HG03159 (cell line): ENCODE data around the gene EFCAB12.
A peak's percentile ranks its signal among the peaks of the same experiment; 100 is the strongest.
"Not testable (repeated sequence)": the region's sequence is repeated elsewhere in the genome, so short reads cannot be mapped to it uniquely, and the experiment has no call there.

ENCODE experiments used
- ATAC-seq: cut with Tn5 transposase; IDR thresholded peaks from one replicate; pipeline ENCODE4 v1.9.1; 2021; ENCODE audit warnings: mild to moderate bottlenecking, moderate library complexity; ENCODE audit not compliant: unreplicated experiment

Gene EFCAB12

DNA sequence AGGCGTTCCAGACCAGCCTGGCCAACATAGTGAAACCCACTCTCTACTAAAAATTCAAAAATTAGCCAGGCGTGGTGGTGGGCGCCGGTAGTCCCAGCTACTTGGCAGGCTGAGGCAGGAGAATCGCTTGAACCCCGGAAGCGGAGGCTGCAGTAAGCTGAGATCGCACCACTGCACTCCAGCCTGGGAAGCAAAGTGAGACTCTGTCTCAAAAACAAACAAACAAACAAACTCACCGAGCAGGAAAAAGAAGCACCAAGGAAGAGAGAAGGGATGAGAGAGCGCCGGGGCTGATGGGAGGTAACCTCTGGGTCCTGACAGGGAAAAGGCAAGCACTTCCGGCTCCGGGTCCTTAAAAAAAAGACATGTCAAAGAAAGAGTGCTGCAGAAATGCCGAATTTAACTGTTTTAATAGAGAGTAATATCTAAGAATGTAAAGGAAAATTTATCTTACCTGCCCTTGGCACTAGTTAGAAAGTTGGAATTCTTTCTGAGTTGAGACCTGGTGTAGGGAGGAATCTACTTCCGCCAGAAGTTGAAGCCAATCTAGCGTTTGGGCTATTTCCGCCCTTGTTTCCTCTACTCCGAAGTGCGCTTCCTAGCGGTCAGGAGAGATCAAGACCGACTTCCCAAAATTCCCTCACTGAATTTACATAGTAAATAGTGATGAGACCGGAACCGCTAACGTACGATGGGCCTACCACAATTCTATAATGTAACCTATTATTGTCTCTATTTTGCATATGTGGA is 29.1 kb downstream of the EFCAB12 start:
- peak; percentile 80 for ATAC-seq

DNA sequence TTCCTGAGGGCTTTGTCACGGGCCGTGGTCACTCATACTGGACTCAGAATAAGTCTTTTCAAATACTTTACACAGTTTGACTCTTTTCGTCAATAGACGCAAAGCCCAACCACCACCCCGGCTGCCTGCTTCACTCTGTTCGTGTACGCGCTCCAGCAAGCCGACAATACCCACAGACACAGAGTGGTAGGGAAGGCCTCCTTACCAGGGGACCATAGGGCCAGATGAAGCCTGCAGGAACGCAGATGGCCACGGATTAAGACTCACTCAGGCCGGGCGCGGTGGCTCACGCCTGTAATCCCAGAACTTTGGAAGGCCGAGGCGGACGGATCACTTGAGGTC is 29.7 kb downstream of the EFCAB12 start:
- peak; percentile 22 for ATAC-seq

DNA sequence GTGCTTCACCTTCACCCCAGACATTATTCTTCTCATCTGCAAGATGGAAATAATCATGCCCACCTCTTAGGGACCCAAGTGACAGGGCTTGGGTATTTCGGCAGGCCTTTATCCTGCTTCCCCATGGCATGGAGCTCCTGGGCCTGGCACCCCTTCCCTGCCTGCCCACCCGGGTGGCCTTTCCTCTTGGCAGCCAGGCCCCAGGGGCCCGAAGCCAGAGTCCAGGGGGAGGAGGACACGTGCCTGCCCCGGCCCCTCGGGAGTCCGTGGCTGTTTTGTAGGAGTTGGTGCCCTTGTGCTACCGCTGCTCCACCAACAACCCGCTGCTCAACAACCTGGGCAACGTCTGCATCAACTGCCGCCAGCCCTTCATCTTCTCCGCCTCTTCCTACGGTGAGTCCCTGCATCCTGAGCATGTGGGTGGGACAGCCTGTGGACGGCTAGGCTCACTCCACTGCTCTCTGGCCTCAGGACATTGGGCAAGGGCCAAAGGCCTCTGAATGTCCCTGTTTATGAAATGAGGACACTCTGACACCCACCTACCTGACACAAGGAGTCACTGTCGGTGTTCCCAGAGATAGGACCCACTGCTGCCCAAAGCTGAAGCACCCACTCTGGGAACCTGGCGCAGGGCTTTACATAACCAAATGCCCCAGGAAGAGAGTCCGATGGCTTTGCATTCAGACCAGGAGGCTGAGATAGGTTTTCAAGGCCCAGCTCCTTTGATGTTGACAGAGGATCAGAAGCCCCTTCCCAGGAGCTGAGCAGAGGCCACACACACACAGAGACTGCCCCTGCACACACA is 34.5 kb downstream of the EFCAB12 start:
- ATAC-seq = not testable (repeated sequence)

DNA sequence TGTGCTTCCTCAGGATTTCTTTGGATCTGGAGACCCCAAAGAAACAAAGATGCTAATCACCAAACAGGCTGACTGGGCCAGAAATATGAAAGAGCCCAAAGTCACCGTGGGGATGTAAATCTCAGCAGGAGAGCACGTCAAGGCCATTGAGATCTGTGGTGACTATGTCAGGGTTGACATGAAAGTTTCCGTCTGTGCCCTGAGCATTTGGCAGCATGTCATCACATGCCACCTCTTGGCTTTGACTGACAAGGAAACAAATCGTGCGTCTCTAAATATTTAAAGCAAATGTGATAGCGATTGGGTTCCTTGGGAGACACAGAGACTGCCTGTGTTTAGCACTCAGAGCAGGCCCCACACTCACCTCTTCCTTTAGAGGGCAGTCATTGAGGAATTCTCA is 35.2 kb downstream of the EFCAB12 start:
- no peak for ATAC-seq

DNA sequence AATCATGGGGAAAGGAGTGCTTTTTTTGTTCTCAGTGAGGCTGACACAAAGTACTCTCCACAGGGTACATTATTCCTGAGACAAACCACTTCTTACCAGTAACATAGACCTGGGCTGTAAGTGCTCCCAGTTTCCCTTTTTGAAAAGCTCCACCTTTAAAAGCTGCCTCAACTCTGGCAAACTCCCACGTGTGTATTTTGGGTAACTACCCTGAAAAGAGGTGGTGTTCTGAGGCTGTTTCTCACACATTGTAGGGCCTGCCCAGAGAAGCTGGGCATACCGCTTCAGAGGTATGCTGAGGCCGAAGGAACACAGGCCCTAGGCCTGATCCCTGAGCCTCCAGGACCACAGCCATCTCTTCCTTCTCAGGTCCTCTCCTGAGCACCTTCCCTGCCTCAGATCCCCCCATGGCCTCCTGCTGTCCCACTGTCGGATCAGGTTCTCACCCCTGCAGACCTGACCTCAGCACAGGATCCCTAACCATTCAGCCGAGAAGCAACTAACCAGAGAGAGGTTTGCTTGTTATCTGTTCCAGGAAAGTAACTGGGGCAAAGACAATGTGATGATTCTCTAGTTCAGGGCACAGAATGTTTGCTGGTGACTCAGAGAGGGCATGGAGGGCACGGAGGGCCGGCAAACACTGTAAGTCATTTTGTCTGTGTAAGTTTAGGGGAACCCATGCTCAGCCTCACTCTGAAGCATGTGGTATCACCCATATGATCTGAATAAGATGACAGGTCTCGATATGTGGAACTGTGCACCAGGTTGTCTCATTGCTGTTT is 36.1 kb downstream of the EFCAB12 start:
- not testable (repeated sequence) for ATAC-seq

DNA sequence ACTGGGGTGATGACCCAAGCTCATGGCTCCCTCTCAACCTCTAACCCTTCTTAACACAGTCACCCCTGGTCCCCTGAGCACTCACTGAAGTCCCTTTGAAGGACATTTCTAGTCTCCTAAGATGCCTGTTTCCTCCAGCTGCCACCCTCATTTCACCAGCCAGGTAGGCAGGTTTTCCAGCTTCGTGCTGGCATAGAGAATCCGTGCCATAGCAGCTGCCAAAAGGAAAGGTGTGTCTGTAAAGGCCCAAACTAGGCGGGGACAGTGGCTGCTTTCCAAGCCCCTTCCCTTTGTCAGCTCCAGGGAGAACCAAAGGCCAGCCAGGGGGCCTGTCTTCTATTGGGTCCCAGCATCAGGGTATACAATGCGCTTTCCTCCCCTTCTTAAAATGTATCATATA is 36.9 kb downstream of the EFCAB12 start:
- ATAC-seq = not testable (repeated sequence)

DNA sequence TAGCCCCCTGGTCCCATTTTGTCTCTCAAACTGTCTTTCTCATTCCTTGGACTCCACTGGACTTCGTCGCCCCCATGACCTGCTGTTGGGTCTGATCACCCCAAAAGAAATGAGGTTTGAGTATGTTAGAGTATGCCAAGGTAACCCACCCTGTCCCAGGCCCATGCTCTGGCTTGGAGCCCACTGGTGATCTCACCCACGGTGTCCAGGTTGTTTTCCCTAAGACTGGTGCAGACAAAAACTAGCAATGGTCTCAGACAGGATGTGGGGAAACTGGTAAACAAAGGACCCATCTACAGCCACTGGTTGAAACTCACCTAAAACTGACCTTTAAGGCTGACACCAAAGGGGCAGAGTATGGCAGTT is 38.9 kb downstream of the EFCAB12 start:
- no peak for ATAC-seq

- ATAC-seq = not testable (repeated sequence)
Measured at GRCh38 chr3:129388791-129389571, 39.5 kb downstream of the EFCAB12 start.

- no peak for ATAC-seq
Measured at GRCh38 chr3:129387487-129387886, 40.9 kb downstream of the EFCAB12 start.

DNA sequence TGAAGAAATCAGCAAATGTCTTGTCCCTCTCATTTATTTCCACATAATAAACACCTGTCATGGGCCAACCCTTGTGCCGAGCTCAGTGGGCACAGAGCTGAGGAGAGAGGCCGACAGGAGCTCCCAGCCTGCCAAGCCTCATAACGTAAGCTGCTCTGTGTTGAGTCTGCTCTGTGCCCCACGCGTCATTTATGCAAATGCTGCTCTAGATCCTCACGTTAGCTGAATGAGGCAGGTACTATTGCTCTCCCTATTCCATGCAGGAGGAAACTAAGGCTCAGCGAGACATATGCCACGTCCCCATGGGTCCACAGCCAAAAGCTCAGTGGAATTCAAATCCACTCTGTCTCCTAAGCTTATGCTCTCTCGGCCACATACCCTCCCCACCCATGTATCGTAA is 41.5 kb downstream of the EFCAB12 start:
- no peak for ATAC-seq

- ATAC-seq = not testable (repeated sequence)
Measured at GRCh38 chr3:129385507-129385906, 42.9 kb downstream of the EFCAB12 start.

DNA sequence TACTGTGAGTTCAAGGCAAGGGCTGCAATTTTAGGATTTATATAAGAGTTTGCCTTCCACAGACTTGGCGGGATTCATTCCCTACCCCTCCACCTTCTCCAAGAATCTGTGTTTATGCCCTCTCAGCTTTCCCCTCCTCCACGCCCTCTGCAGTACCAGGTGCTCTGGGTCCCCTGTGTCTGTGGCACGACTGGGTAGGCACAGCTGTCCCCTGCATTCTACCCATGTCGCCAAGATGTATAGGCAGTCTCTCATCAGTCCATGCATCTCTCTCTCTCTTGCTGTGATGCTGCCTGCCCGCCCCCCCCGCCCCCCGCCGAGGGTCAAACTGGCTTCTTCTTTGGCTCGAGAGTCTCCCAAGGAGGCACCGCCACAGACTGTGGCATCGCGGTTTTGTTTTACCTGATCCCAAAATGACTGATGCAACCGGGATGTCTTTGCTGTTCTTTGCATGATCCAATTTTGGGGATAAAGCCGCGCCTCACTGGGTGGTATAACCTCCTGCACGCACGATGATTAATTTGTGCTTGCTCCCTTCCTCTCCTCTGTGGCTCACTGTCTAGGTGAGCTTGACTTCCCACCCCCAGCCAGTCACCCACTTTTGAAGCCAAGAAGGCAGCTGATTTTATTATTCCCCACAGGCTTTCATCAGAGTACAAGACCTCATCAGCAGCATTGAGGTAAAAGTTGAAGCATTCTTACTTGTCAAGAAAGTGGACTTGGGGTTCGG is 43.7 kb downstream of the EFCAB12 start:
- ATAC-seq = no peak

GRCh38 chr3:129384103-129384502 is 44.3 kb downstream of the EFCAB12 start:
- not testable (repeated sequence) for ATAC-seq

DNA sequence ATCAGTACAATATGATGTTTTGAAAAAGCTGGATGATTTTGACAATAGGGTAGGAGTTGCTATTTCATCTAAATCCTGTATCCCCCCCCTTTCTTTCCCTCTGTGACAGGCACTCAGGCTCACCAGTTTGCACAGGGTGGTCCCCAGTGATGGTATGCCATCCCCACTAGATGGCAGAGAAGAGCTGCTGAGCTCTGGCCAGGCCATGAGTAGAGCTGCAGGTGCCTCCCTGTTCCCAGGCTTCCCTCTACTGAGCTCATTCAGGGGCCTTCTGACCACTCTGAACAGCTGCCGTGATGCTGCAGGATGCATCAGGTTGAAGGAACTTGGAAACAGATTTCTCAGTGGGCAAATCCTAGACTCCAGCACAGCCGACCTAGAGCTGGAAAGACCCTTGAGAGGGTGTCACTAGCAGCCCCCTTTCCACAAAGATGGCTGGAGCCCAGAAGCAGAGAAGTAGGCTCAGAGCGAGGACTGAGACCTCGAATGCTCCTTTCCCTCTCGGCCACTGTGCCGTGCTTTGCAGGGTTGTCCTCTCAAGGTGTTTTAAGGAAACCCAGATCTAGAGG is 45.1 kb downstream of the EFCAB12 start:
- ATAC-seq = peak; percentile 81

GRCh38 chr3:129382366-129382765 is 46.1 kb downstream of the EFCAB12 start:
- no peak for ATAC-seq

GRCh38 chr3:129379582-129380358 is 48.7 kb downstream of the EFCAB12 start:
- no peak for ATAC-seq

GRCh38 chr3:129378949-129379348 is 49.5 kb downstream of the EFCAB12 start:
- no peak for ATAC-seq

DNA sequence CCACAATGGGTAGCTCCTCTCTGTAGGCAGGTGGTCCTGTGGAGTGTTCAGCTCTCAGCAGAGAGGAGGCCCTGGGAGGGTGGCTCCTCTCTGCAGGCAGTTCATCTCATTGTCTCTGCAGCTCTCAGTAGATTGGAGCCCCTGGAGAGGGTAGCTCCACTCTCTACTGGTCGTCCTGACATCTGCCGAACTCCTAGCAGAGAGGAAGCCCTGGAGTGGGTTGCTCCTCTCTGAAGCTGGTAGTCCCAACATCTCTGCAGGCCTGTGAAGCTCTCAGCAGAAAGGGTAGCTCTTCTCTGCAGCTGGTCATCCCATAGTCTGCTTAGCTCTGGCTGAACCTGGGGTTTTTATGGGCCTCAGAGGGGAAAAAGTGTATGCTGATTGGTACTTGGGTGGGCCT is 50.8 kb downstream of the EFCAB12 start:
- ATAC-seq = no peak

- ATAC-seq = no peak
Measured at GRCh38 chr3:129375099-129375498, 53.3 kb downstream of the EFCAB12 start.
